ENCODE measurements around the gene RRP9.

The RRP9 gene

DNA sequence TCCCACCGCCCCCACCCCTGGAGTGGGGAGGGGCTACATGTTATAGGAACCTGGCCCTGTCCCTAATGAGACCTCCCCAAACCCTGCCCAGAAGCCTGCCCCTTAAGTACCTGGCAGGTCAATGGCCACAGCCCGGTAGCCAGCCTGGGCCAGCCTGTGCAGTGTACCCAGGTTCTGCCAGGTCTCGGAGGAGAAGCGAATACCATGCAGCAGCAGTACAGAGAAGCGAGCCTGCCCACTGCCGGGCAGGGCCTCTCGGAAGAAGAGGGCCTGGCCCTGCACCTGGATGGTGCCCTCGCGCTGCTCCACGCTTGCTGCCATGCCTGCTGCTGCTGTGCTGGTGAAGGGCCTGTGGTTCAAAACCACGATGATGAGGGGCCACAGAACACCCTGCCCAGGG is 29.6 kb upstream of the RRP9 start:
- DNase-seq (ENCODE audit: low spot score) = no peak

DNA sequence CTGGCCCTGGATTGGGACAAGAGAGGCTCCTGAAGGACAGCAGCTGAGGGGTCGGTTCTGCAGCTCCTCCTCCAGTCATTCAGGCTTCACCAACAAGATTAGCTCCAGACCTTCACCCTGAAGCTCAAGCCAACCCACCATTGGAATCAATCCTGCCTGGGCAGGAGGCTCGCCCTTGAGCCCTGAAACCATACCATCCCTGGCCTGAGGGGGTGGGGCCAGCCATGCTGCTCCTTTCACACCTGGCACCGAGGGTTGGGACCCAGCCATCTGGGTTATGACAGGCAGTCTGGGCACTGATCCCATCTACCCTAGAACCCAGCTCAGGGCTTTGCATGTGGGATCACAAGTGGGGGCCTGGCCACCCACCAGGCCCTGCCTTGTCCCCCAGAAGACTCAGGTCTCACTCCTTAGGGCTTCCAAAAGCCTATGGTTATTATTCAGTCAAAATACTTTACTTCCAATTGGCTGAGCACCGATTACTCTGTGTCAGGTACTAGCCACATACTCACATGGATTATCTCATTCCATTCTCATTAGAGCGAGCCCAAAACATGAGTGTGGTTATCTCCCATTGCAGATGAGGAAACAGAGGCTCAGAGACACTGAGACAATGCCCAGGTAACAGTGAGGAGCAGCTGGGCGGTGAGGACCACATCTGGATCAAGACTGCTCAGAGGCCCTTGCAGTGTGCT is 29.0 kb upstream of the RRP9 start:
- DNase-seq (ENCODE audit: low spot score) = no peak

DNA sequence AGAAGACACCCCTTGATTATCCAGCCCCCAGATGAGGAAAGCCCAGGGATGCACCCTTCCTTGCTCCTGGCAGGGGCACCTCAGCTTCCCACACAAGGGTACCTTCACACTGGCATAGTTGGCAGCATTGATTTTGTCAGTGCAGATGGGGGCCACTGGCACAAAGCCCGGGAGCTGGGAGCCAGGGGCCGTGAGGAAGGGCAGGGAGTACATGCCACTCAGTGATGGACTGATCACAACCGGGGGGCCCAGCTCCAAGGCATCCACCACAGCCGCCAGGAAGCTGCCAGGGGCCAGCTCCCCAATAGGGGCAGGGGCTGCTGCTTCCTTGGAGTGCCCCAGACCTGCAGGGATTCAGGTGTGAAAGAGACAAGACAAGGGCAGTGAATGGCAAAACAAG is 28.1 kb upstream of the RRP9 start:
- no peak for DNase-seq (ENCODE audit: low spot score)

DNA sequence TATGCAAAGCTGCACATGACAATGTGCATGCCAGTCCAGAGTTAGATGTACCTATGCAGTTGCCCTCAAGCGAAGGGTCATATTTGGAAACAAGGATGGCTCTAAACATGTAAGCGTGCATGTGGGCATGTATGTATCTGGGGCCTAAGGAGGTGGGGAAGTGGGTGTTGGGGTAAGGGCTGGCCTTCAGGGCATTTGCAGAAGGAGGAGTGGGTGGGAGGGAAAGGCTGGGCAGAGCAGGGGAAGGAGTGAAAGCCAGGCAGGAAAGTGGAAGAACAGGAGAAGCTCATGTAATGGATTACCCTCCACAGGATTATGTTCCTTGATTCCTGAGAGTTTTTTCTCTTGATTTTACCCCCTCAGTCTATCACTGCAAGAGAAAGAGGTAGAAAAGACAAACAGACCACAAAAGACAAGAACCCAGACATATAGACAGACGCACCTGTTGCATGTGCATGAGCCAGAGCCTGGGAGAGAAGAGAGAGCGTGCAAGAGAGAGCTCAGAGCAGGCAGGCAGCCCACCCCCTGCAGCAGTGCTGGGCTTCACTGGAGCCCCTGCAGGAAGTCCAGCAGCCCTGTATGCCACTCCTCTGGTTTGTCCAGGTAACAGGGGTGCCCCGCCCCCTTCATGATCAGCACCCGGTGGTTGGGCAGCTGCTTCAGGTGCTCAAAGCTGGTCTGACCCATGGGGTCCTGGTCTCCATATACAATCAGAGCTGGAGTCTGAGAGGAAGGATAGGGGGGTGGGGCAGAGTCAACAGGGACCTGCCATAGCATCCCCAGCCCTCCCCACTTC is 27.4 kb upstream of the RRP9 start:
- DNase-seq (ENCODE audit: low spot score) = no peak

DNA sequence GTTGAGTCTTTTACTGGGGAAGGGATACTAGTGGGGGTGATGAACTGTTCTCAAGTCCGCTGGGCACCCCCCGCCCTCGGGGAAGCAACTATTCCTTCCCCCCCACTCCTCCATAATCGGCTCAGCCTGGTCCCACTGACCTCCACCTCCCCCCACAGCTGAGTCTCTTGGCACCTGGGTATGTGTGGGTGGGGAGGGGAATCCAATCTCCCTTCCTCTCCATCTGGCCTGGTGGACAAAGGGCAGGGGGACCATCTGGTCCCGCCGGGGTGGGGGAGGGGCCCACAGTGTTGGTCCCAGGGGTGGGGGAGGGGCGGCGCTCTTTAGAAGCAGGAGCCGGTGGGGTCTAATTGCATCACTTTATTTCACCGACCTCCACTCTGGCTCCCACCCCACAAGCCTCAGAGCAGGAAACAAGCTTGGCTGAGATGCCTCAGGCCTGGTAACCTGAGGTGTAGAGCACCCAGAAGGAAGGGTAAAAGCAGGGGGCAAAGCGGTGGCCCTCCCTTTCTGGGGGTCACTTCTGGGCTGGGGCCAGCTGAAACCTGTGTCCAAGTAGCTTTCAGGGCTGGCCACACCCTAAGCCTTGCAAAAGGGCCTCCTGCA is 26.6 kb upstream of the RRP9 start:
- no peak for DNase-seq (ENCODE audit: low spot score)

DNA sequence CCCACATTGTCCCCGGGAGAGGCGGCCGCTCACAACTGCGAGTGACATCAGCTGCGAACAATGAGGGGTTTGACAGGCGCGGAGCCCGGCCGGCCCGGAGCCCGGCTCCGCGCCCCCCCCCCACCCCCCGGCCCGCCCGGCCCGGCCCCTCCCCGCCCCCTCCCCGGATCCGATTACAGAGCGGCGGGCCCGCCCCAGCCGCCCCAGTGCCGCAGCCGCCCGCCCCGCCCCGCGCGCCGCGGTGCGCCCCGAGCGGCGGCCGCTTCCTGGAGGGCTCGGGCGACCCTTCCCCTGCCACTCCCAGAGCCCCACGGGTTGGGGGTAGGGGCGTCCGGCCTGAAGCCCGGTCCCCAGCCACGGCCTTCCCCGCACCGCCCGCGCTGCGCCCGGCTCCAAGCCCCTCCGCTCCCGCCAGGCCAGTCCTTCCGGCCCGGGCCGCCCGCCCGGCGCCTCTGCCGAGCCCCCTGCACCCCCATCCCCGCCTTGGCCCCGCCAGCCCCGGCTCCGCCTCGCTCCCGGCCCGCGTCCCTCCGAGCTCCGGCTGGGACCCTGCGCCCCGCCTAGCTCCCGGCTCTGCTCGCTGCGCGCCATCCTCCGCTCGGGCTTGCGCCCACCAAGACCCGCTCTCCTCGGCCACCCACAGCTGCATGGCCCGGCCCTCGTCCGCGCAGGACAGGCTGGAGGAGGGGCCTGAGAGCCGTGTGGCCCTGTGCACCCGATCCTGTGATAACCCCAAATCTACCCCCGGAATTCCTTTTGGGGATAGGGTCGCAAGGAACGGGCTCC is 25.9 kb upstream of the RRP9 start, which contains the start of gene PCBP4:
Gene PCBP4 (minus strand): TSS at position 71 of the 786 bp plus-strand sequence. CDS start 6,214 bp downstream, outside the sequence.
- peak; percentile 74 for DNase-seq (ENCODE audit: low spot score)

DNA sequence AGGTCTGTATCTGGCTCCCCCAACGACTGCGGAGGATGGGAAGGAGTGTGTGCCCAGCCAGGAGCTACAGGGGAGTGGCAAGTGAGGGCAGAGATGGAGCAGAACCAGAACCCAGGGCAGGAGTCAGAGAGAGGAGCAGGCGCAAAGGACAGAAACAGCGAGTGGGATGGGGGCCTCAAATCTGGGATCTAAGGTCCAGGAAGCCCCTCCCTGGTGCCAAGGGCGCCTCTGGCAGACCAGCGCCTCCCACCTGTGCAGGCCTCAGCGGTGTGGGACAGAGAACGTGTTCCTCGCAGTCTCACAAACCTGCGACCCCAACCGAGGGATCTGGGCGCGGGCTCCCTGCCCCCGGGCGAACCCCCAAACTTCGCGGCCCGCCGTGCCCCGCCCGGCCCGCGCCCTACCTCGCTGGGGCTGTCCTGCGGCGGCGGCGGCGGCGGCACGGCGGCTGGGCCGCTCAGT is 25.2 kb upstream of the RRP9 start:
- no peak for DNase-seq (ENCODE audit: low spot score)

DNA sequence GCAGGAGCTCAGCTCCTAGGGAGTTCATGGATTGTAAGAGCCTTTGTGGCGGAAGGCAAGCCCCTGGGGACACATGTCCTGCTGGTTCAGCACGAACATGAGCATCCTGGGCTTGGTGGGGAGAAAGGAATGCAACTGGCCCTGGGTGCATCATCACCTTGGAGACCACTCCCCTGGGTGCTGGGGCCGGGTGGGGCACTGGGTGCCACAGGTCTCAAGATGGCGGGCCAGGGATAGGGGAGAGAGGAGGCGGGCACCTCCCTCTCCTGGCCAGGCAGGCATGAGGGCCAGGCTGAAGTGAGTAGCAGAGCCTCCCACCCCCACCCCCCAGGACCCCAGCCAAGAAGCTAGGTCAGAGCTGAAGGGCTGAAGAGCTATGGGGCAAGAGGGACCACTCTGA is 24.8 kb upstream of the RRP9 start:
- DNase-seq (ENCODE audit: low spot score) = no peak

DNA sequence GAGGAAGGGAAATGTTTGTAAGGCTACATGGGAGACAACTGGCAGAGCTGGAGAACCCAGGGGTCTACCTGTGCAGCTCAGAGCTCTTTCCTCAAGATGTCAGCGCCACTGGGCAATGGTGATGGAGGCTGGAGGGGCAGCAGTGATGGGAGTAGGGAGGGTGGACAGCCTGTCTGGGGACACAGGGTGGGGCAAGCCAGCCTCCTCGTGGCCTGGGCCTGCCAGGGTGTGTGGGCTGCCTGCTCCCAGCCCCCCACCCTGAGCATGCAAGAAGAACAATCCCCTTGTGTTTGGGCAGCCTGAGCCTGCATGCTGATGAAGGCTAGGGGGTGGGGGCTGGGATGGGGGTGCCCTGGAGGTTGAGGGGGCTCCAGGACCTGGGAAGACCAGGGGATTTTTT is 24.3 kb upstream of the RRP9 start:
- peak; percentile 90 for DNase-seq (ENCODE audit: low spot score)

DNA sequence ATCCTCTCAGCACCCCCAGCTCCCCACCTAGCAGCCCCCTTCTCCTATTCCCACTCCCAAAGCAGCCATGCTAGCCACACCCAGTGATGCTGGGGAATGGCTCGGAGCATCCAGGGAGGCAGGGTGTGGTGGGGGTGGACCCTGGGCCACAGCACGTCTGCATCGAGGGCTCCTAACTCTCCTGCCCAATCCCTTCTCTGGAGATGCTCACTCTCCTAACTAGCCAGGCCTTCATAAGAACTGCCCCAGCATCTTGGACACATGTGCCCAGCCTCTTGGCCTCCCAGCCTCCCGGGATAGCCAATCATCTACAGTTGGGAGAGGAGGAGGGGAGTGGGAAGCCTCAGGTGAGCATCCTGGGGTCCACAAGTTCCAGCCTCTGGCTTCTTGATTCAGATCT is 22.8 kb upstream of the RRP9 start:
- no peak for DNase-seq (ENCODE audit: low spot score)

DNA sequence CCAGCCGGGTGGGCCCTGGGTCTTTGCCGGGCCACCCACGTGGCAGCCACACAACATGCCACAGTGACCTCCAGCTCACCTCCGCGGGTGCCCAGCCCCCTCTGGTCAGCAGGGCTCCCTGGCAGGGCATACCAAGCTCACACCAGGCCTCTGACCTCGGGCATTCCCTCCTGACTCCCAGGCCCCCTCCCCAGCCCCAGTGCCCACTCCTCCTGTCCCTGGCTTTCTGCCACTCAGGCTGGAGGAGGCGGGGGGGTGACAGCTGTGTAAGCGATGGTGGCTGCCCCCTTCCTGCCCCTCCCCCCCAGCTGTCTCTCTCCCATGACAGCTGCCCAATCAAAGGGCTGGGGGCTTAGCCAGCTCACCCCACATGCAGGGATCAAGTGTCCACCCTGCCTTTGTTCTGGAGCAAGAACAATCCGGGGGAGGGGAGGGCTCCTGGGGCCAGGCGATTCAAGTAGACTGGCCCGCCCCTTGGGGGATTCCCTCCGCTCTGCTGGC is 22.3 kb upstream of the RRP9 start:
- DNase-seq (ENCODE audit: low spot score) = peak; percentile 37

DNA sequence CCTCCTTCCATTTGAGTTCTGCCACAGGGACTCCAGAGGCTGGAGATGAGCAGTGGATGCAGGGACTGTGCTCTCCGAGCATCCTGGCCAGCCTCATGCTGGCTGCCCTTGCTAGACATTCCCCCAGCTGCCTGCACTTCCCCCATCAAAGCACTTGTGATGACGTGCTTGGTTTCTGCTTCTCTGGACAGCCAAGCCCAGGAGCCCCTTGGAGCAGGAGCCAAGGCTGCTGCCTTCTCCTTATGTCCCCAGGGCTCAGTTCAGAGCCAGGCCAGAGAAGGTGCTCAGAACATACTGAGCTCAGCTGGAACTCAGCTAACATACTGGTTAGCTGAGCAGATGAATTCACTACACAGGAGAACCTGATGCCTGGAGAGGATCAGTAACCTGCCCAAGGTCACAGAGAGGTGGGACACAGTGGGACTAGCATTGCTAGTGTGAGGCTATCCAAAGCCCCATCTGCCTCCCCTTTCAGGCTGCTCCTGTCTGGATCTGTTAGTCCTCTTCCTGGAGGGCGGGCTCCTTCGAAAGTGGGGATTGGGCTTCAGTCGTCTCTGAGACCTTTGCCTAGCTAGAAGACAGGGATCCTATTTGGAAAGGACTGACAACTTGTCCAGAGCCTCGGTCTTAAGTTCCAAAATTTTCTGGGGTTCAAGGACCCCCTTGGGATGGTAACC is 21.3 kb upstream of the RRP9 start:
- peak; percentile 48 for DNase-seq (ENCODE audit: low spot score)

DNA sequence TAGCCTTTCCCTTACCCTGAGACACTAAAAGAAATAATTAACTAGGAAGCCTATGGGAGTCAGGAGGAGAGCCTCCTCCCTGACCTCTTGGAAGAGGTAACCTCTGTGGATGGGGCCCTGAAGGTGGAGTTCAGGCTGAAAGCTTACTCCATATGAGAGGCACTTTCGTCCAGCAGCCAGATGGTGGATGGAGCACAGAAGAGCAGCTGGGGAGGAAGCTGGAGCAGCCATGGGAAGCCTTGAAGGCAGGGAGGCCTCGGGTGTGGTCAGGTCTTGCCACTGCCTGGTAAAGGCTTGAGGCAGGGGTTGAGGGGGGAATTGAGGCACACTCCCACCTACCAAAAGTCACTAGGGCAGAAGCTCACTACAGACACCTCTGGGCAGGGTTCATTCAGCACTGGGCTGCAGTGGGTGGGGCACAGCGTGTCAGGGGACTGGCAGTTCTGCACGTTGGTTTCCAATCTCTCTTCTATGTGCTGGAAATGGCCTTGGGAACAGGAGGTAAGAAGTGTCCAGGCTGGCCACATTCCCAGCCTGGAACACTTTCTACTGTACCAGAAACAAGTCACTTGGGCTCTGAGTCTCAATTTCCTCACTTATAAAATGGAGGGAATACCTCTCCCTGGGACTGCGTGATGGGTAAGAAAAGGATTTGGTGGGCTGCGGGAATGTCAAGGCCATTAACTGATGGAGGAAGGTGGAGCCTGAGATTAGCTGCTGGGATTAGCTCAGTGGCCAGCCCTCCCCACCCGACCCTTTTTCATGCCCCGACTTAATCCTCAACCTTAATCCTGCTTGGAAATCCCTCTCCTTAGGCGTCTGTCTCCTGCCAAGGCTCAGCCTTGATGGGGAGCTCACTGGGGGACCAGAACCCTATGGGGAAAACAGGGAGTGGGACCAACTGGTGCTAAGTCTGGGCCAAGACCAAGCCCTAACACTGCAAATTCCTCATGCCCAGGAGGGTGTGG is 20.2 kb upstream of the RRP9 start:
- DNase-seq (ENCODE audit: low spot score) = no peak

DNA sequence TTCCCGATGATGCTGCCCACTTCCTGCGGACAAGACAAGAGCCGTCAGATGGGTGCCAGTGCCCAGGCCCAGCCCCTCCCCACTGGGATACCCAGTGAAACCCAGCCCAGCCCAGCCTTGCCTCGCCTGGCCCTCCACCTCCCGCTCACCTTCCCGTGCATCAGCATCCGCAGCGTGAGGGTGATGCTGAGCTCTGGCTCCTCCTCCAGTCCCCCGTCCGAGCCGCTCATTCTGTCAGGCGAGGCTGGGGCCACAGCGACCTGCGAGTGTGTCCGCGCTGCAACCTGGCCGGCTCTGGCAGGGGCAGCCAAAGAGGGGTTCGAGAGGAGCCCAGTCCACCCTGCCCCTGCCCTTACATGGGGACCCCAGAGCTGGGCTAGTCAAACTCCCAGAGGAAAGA is 19.3 kb upstream of the RRP9 start:
- no peak for DNase-seq (ENCODE audit: low spot score)

DNA sequence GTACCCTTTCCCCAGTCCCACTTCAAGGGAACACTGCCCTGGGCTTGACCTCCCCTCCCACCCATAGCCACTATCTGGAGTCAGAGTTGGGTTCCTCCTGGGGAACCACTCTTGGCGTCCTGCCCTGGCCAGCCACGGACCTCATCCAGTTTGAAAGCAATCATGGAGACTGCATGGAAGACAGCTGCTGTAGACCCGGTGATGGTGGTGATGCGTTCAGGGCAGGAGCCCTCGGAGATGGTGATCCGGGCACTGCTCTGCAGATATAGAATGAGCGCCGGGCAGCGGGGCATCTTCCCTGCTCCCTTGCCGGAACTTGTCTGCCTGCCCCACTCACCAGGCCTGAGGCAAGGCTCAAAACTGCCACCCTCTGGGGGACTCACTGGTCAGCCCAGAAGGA is 18.7 kb upstream of the RRP9 start:
- DNase-seq (ENCODE audit: low spot score) = no peak

DNA sequence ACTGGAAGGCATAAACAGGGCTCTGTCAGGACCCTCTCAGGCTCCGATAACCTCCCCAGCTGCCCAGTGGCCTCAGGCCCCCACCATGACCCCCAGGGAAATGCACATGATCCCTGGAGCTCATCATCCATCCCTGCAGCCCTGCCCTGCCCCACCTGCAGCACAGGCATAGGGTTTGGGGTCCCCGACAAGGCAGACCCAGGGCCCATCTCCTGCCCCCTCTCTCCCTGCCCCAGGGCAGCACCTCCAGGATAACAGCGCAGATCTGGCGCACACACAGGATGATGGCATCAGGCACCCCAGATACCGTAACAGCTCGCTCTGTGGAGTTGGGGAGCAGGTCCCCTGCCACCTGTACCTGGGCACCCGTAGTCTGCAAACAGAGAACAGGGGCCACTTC is 17.9 kb upstream of the RRP9 start:
- DNase-seq (ENCODE audit: low spot score) = no peak

DNA sequence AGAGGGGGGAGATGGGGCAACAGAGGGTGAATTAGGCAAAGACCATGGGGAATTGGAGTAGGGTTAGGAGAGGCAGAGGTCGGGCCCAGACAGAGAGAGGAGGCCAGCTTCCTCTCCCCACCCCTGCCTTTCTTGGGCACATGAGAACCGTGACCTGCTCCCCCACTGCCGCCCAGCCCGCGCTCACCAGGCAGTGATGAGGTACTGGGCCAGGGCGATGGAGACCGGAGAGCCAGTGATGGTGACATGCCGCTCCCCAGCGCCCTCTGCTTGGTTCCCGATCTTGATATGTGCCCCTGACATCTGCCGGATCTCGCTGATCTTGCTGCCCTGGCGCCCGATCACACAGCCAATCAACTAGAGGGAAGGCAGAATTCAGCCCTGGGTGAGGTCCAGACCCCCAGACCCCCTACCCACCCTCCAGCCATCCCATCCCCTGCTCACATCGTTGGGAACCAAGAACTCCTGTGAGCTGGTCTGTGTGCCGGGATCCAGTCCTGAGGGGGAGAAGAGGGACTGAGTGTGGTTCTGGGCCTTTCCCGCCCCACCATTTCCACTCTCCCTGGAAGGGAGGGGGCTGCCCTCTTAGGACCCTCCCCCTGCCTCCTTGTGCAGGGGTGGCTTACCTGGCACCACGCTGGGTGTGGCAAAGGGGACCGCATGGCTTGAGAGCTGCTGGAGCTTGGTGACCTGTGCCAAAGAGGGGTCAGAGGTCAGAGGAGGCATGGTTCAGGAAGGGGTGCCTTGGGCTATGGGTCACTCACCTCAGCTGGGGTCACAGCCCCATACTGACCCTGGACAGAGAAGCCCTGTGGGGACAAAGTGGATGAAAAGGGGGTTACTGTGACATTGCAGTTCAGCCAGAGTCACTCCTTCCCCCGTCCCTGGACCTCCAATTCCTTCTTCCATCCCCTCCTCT is 17.2 kb upstream of the RRP9 start:
- DNase-seq (ENCODE audit: low spot score) = no peak

DNA sequence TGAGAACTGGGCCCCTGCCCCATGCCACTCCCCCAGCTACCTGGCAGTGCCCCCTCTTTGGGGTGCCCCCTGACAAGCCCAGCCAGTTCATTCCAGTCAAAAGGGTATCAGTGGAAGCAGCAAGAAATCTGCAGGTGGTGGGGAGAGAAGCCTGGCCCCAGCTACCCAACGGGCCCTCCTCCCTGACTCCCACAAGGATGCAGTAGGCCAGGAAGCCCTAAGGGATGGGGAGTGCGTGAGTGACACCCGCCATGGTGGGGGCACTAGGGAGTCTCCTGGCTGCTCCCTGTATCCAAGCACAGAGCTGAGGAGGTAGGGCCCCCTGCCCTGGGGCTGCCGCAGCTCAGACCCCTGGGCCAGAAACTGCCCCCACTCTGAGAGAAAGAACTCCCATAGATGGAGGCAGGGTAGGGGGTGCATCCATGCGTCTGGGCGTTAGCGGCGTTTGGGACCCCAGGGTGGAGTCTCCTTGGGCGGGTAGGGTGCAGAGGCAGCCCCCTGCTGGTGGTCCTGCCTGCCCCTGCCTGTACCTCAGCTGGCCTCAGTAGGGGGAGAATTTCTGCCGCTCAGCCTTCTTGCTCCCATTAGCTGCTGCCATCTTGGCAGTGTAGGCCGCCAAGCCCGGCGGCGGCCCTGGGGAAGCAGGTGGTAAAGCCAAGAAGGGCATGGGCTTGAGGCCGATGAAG is 16.0 kb upstream of the RRP9 start:
- DNase-seq (ENCODE audit: low spot score) = no peak
